IPS DF 6.9 (cell line): ENCODE data around the gene PRR19.
"Not testable (repeated sequence)": the region's sequence is repeated elsewhere in the genome, so short reads cannot be mapped to it uniquely, and the experiment has no call there.

Experiments used
- DNase-seq: peaks from one replicate; pipeline ENCODE4 v3.0.0-alpha.2; 2013; ENCODE audit warnings: low read depth, low spot score
- H3K27ac ChIP-seq: one replicate; pipeline ENCODE4 v1.5.1; 2013; ENCODE audit warnings: low read length, control low read depth
- H3K27me3 ChIP-seq: 2 replicates; pipeline ENCODE4 v1.6.1; 2013; ENCODE audit warnings: mild to moderate bottlenecking, low read length; ENCODE audit not compliant: control insufficient read depth, insufficient read depth
- H3K36me3 ChIP-seq: 2 replicates; pipeline ENCODE4 v1.6.1; 2013; ENCODE audit warnings: low read length; ENCODE audit not compliant: control insufficient read depth, insufficient read depth
- H3K4me1 ChIP-seq: 2 replicates; pipeline ENCODE4 v1.6.1; 2013; ENCODE audit warnings: low read length; ENCODE audit not compliant: control insufficient read depth, insufficient read depth
- H3K4me3 ChIP-seq: 2 replicates; pipeline ENCODE4 v1.5.1; 2013; ENCODE audit warnings: mild to moderate bottlenecking, low read length
- H3K9me3 ChIP-seq: 2 replicates; pipeline ENCODE4 v1.6.1; 2013; ENCODE audit warnings: low read length, inconsistent platforms; ENCODE audit not compliant: control insufficient read depth, insufficient read depth
- WGBS: extraction: QIAGEN DNeasy Blood & Tissue Kit; methylation state at CpG from one replicate; pipeline ENCODE4 v1.1.7; 2013; ENCODE audit warnings: mixed read lengths, missing lambda C conversion rate; ENCODE audit not compliant: insufficient read length, insufficient coverage; 5-methylcytosine and 5-hydroxymethylcytosine counted together

The PRR19 gene

GRCh38 chr19:42301646-42302203 lies at the start of gene PRR19:
Gene PRR19, plus strand, starts transcription at chr19:42302132. Its CDS starts 7,453 bp downstream, at chr19:42309585.
- peaks cover 4% of the 10 kb centered on the region; the same call in 1 of the 2 replicates for H3K4me1 ChIP-seq
- WGBS, result no CpG with 5 or more reads among the region's 21 CpGs
- no peak within 1 kb of the TSS for H3K27ac ChIP-seq
- H3K4me3 ChIP-seq, result peak within 1 kb of the TSS; percentile 74; the same call in 1 of the 2 replicates
- H3K9me3 ChIP-seq, result no peaks in the 10 kb centered on the region
- peaks cover 6% of the 10 kb centered on the region for H3K36me3 ChIP-seq
- no peaks in the 10 kb centered on the region for H3K27me3 ChIP-seq
- DNase-seq, result no peak

GRCh38 chr19:42252365-42253244 lies 49.3 kb upstream of the PRR19 start:
- Histone ChIP-seq H3K36me3 (peaks cover 7% of the 10 kb centered on the region; the same call in 1 of the 2 replicates), H3K4me1 (peaks cover 13% of the 10 kb centered on the region), H3K27me3 (no peaks in the 10 kb centered on the region), H3K4me3 (peak overlapping the region; percentile 82; the same call in 1 of the 2 replicates), H3K27ac (no peak overlapping the region), H3K9me3 (no peaks in the 10 kb centered on the region)
- WGBS, result no CpG with 5 or more reads among the region's 27 CpGs
- no peak for DNase-seq

GRCh38 chr19:42253245-42254088 lies 48.5 kb upstream of the PRR19 start:
- H3K9me3 ChIP-seq, result no peaks in the 10 kb centered on the region
- DNase-seq, result no peak
- peaks cover 7% of the 10 kb centered on the region; the same call in 1 of the 2 replicates for H3K36me3 ChIP-seq
- H3K27me3 ChIP-seq, result no peaks in the 10 kb centered on the region
- peak overlapping the region; percentile 82; the same call in 1 of the 2 replicates for H3K4me3 ChIP-seq
- H3K27ac ChIP-seq, result no peak overlapping the region
- no CpG with 5 or more reads among the region's 71 CpGs for WGBS
- peaks cover 13% of the 10 kb centered on the region for H3K4me1 ChIP-seq

- H3K4me1 ChIP-seq, result peaks cover 13% of the 10 kb centered on the region
Observed at GRCh38 chr19:42254089-42254849, 47.7 kb upstream of the PRR19 start.

GRCh38 chr19:42254850-42255765 lies 46.8 kb upstream of the PRR19 start, which contains the start of gene ERF:
Gene ERF, minus strand, starts transcription at chr19:42255128. Its CDS starts 129 bp downstream, at chr19:42254999.
- H3K4me1 ChIP-seq, result peaks cover 13% of the 10 kb centered on the region
- WGBS, result no CpG with 5 or more reads among the region's 75 CpGs
- H3K36me3 ChIP-seq, result peaks cover 4% of the 10 kb centered on the region; the same call in 1 of the 2 replicates
- no peak for DNase-seq
- no peaks in the 10 kb centered on the region for H3K27me3 ChIP-seq
- H3K4me3 ChIP-seq, result peak within 1 kb of the TSS; percentile 38
- no peak within 1 kb of the TSS for H3K27ac ChIP-seq
- no peaks in the 10 kb centered on the region for H3K9me3 ChIP-seq

More at GRCh38 chr19:42254089-42254849, 47.7 kb upstream of the PRR19 start:
- Histone ChIP-seq H3K27ac (no peak overlapping the region), H3K36me3 (peaks cover 7% of the 10 kb centered on the region; the same call in 1 of the 2 replicates), H3K27me3 (no peaks in the 10 kb centered on the region), H3K4me3 (peak overlapping the region; percentile 38), H3K9me3 (no peaks in the 10 kb centered on the region)
- no peak for DNase-seq
- WGBS, result no CpG with 5 or more reads among the region's 70 CpGs

- DNase-seq, result no peak
- WGBS, result no CpG with 5 or more reads among the region's 38 CpGs
- H3K36me3 ChIP-seq, result no peaks in the 10 kb centered on the region
- no peak overlapping the region for H3K27ac ChIP-seq
- H3K4me3 ChIP-seq, result peak overlapping the region; percentile 37; the same call in 1 of the 2 replicates
- peaks cover 12% of the 10 kb centered on the region for H3K4me1 ChIP-seq
- H3K9me3 ChIP-seq, result no peaks in the 10 kb centered on the region
- no peaks in the 10 kb centered on the region for H3K27me3 ChIP-seq
Observed at GRCh38 chr19:42255766-42256745, 45.9 kb upstream of the PRR19 start.

- WGBS, result no CpG with 5 or more reads among the region's 3 CpGs
- not testable (repeated sequence) for H3K4me3 ChIP-seq, H3K4me1 ChIP-seq, H3K36me3 ChIP-seq, H3K27me3 ChIP-seq, H3K27ac ChIP-seq, DNase-seq, H3K9me3 ChIP-seq
Observed at GRCh38 chr19:42257842-42258241, 44.1 kb upstream of the PRR19 start.

GRCh38 chr19:42261763-42262162 lies 40.2 kb upstream of the PRR19 start:
- WGBS, result no CpG with 5 or more reads among the region's 3 CpGs
- no peak for DNase-seq
- Histone ChIP-seq H3K27me3 (no peaks in the 10 kb centered on the region), H3K36me3 (no peaks in the 10 kb centered on the region), H3K27ac (no peak overlapping the region), H3K9me3 (no peaks in the 10 kb centered on the region), H3K4me1 (no peaks in the 10 kb centered on the region), H3K4me3 (no peak overlapping the region)
